ENCODE results near the gene TFF2.

Gene TFF2

GRCh38 chr21:42338729-42339715 lies 11.8 kb downstream of the TFF2 start:
- TF ChIP-seq ZNF274 (IDR thresholded peaks at IDR 0.05; ENCODE audit: low read depth, low read length): no peak

DNA sequence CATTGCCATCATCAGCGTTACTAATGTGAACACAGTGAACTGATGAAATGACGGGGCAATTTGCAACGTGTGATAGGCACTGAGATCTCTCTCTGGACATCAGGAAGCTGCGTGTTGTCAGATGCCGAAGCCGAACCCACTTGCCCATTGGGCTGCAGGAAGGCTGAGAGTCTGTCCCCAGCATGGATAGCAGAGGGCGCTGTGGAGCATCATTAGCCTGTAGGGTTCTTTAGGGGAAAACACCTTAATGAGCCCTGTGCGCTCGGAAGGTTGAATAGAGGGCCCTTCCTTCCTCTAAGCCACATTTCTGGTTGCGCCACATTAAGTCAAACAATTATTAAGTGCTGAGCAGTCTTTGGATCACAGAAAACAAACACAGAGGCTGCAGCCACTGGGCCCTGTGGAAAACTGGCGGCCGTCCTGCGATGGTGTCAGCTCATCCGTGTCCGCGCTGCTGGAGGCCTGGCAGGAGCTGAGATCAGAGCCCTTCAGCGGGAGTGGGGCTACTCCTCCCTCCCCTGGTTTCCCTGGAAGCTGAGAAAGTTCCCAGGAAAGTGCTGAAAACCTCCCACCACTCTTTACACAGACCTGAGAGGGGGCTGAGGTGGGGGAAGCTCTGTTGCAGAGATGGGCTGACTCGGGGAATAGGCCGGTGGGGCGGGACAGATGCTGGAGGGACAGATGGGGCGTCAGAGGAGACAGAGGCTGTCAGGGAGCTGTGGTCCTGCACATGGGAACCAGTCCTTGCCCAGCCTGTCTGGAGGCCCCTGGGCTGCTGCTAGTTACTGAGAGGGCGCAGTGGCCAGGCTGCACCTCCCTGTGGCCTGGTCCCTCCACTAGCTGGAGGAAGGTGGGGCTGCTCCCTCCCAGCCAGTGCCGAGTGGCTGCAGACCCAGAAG lies 12.7 kb downstream of the TFF2 start:
- no peak overlapping the region for H3K4me3 ChIP-seq (ENCODE audit: low read length)
- TF ChIP-seq ZNF274 (IDR thresholded peaks at IDR 0.05; ENCODE audit: low read depth, low read length): no peak

More at GRCh38 chr21:42338729-42339715, 11.8 kb downstream of the TFF2 start:
- H3K4me3 ChIP-seq (ENCODE audit: low read length): no peak overlapping the region

GRCh38 chr21:42337276-42337675 lies 13.5 kb downstream of the TFF2 start:
- TF ChIP-seq ZNF274 (IDR thresholded peaks at IDR 0.05; ENCODE audit: low read depth, low read length): no peak
- H3K4me3 ChIP-seq (ENCODE audit: low read length): no peak overlapping the region

DNA sequence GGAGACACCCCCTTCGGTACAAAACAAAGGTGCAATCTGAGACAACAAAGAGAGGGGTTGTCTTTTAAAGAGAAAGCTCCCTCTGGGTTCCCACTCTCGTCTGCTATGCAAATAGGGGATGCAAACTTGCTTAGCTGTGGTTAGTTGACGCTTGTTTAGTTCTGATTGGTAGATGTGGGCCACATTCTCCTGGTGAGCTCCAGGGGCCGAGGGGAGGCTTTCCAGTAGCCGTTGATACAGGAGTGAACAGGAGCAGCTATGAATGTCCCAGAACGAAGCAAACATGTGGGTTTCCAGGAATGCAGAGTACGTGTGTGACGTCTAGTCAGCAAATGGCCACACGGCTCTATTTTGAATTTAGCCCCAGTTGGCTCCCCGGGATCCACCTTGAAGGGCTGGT lies 14.7 kb downstream of the TFF2 start:
- H3K4me3 ChIP-seq (ENCODE audit: low read length): no peak overlapping the region
- no peak for TF ChIP-seq ZNF274 (IDR thresholded peaks at IDR 0.05; ENCODE audit: low read depth, low read length)

- no peak overlapping the region for H3K4me3 ChIP-seq (ENCODE audit: low read length)
- no peak for TF ChIP-seq ZNF274 (IDR thresholded peaks at IDR 0.05; ENCODE audit: low read depth, low read length)
These were observed 18.1 kb downstream of the TFF2 start for GRCh38 chr21:42332557-42333317.

GRCh38 chr21:42331660-42332059 lies 19.1 kb downstream of the TFF2 start:
- H3K4me3 ChIP-seq (ENCODE audit: low read length): no peak overlapping the region
- no peak for TF ChIP-seq ZNF274 (IDR thresholded peaks at IDR 0.05; ENCODE audit: low read depth, low read length)

GRCh38 chr21:42330380-42331371 lies 20.1 kb downstream of the TFF2 start:
- H3K4me3 ChIP-seq (ENCODE audit: low read length): no peak overlapping the region
- TF ChIP-seq ZNF274 (IDR thresholded peaks at IDR 0.05; ENCODE audit: low read depth, low read length): no peak

GRCh38 chr21:42324896-42325295 lies 25.9 kb downstream of the TFF2 start:
- TF ChIP-seq ZNF274 (IDR thresholded peaks at IDR 0.05; ENCODE audit: low read depth, low read length): no peak
- no peak overlapping the region for H3K4me3 ChIP-seq (ENCODE audit: low read length)

DNA sequence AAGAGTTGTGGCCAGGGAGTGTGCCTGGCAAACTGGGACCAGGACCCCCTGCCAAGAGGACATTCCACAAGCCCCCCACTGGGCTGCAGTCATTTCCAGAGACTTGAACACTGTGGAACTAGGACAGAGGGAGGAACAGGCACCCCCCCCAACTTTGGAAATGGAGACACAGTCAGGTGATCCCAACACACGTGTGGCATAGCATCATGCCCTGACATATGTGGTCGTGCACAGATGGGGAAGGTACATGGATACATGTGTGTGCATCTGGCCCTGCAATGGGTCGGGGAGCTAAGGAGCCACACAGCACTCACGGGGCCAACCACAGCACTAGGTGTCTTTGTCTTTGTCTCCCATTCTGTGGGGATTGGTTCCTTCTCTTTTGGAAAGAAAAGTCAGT lies 28.9 kb downstream of the TFF2 start:
- H3K4me3 ChIP-seq (ENCODE audit: low read length): no peak overlapping the region
- no peak for TF ChIP-seq ZNF274 (IDR thresholded peaks at IDR 0.05; ENCODE audit: low read depth, low read length)

DNA sequence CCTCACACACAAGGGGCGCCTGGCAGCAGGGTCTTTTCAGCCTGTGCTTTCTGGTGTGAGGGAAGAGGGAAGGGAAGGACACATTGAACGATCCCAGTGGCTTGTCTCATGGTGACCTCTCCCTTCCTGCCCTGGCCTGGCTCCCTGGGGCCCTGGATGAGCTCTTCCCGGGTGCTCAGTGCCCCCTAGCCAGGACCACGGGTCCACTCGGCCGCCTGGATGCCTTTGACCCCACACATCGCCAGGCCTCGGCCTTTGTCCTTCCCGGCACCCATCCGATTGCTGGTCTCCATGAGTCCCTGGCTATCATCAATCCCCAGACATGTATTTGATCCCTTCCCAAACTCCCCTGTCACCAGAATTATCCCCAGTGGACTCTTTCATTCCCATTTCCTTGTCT lies 29.6 kb downstream of the TFF2 start:
- TF ChIP-seq ZNF274 (IDR thresholded peaks at IDR 0.05; ENCODE audit: low read depth, low read length): no peak
- no peak overlapping the region for H3K4me3 ChIP-seq (ENCODE audit: low read length)

GRCh38 chr21:42320791-42321190 lies 30.0 kb downstream of the TFF2 start:
- no peak overlapping the region for H3K4me3 ChIP-seq (ENCODE audit: low read length)
- TF ChIP-seq ZNF274 (IDR thresholded peaks at IDR 0.05; ENCODE audit: low read depth, low read length): no peak

- no peak for TF ChIP-seq ZNF274 (IDR thresholded peaks at IDR 0.05; ENCODE audit: low read depth, low read length)
- no peak overlapping the region for H3K4me3 ChIP-seq (ENCODE audit: low read length)
These were observed 30.8 kb downstream of the TFF2 start for GRCh38 chr21:42319851-42320572.
